H9 (cell line): ENCODE measurements around the gene DSTYK. TPM values are rescaled to one million over a fixed set of nuclear protein-coding genes. Genes with fewer than 3 reads are reported as not detected.

ENCODE experiments used
- DNase-seq: peaks from one replicate; pipeline ENCODE4 v3.0.0-alpha.2; 2017
- H2AFZ ChIP-seq: one replicate; pipeline ENCODE4 v1.6.1; 2013; ENCODE audit warnings: mild to moderate bottlenecking, low read length, control low read depth, moderate library complexity
- H2AK5ac ChIP-seq: 2 replicates; pipeline ENCODE4 v1.6.1; 2013; ENCODE audit warnings: low read length, control low read depth, mixed read lengths; ENCODE audit not compliant: insufficient read length
- H2BK120ac ChIP-seq: one replicate; pipeline ENCODE4 v1.6.1; 2013; ENCODE audit warnings: low read depth, mild to moderate bottlenecking, low read length, control low read depth, inconsistent platforms; ENCODE audit not compliant: poor library complexity, severe bottlenecking
- H2BK12ac ChIP-seq: 2 replicates; pipeline ENCODE4 v1.6.1; 2013; ENCODE audit warnings: low read length, control low read depth, mixed read lengths, low read depth; ENCODE audit not compliant: insufficient read length
- H2BK15ac ChIP-seq: 2 replicates; pipeline ENCODE4 v1.6.1; 2013; ENCODE audit warnings: low read depth, low read length, control low read depth
- H2BK20ac ChIP-seq: one replicate; pipeline ENCODE4 v1.6.1; 2013; ENCODE audit warnings: low read depth, mild to moderate bottlenecking, low read length, control low read depth, inconsistent platforms; ENCODE audit not compliant: poor library complexity, severe bottlenecking
- H2BK5ac ChIP-seq: 2 replicates; pipeline ENCODE4 v1.6.1; 2013; ENCODE audit warnings: low read length, control low read depth, mixed read lengths; ENCODE audit not compliant: insufficient read length
- H3K14ac ChIP-seq: 2 replicates; pipeline ENCODE4 v1.6.1; 2013; ENCODE audit warnings: low read length, control low read depth; ENCODE audit not compliant: insufficient read depth
- H3K18ac ChIP-seq: 2 replicates; pipeline ENCODE4 v1.6.1; 2013; ENCODE audit warnings: low read depth, mild to moderate bottlenecking, mixed read lengths, low read length, control low read depth; ENCODE audit not compliant: insufficient read length
- H3K23ac ChIP-seq: 2 replicates; pipeline ENCODE4 v1.6.1; 2013; ENCODE audit warnings: low read length, control low read depth, mixed read lengths, low read depth; ENCODE audit not compliant: insufficient read length
- H3K23me2 ChIP-seq: 2 replicates; pipeline ENCODE4 v1.6.1; 2013; ENCODE audit warnings: low read depth, mild to moderate bottlenecking, mixed read lengths, low read length, control low read depth; ENCODE audit not compliant: insufficient read length, poor library complexity, severe bottlenecking
- H3K27ac ChIP-seq: 2 replicates; pipeline ENCODE4 v1.5.1; 2013; ENCODE audit warnings: low read length, control low read depth, mixed read lengths, low read depth; ENCODE audit not compliant: insufficient read length
- H3K27me3 ChIP-seq: 2 replicates; pipeline ENCODE4 v1.6.1; 2013; ENCODE audit warnings: low read length, control low read depth, inconsistent platforms; ENCODE audit not compliant: insufficient read depth
- H3K4ac ChIP-seq: 2 replicates; pipeline ENCODE4 v1.6.1; 2013; ENCODE audit warnings: low read depth, mild to moderate bottlenecking, control low read depth, inconsistent platforms, low read length, moderate library complexity
- H3K4me1 ChIP-seq: 2 replicates; pipeline ENCODE4 v1.6.1; 2013; ENCODE audit warnings: low read length, control low read depth, inconsistent platforms; ENCODE audit not compliant: insufficient read depth
- H3K4me2 ChIP-seq: 2 replicates; pipeline ENCODE4 v1.6.1; 2013; ENCODE audit warnings: low read length, control low read depth, mixed read lengths; ENCODE audit not compliant: insufficient read length, insufficient read depth
- H3K56ac ChIP-seq: 2 replicates; pipeline ENCODE4 v1.6.1; 2013; ENCODE audit warnings: low read depth, mild to moderate bottlenecking, mixed read lengths, low read length, control low read depth; ENCODE audit not compliant: insufficient read length
- H3K79me1 ChIP-seq: 2 replicates; pipeline ENCODE4 v1.6.1; 2013; ENCODE audit warnings: low read depth, mild to moderate bottlenecking, moderate library complexity, low read length, control low read depth, inconsistent platforms; ENCODE audit not compliant: insufficient read depth, poor library complexity, severe bottlenecking
- H3K79me2 ChIP-seq: 2 replicates; pipeline ENCODE4 v1.6.1; 2013; ENCODE audit warnings: low read length, control low read depth, inconsistent platforms; ENCODE audit not compliant: insufficient read depth
- H3K9ac ChIP-seq: 2 replicates; pipeline ENCODE4 v1.6.1; 2013; ENCODE audit warnings: low read length, control low read depth, mixed read lengths; ENCODE audit not compliant: insufficient read length; ENCODE audit errors: extremely low read depth
- H3K9me3 ChIP-seq: one replicate; pipeline ENCODE4 v1.6.1; 2013; ENCODE audit warnings: low read depth, low read length, inconsistent platforms; ENCODE audit not compliant: control insufficient read depth
- H3T11ph ChIP-seq: one replicate; pipeline ENCODE4 v1.6.1; 2013; ENCODE audit warnings: mild to moderate bottlenecking, low read length, control low read depth, inconsistent platforms
- H4K20me1 ChIP-seq: one replicate; pipeline ENCODE4 v1.6.1; 2013; ENCODE audit not compliant: control insufficient read depth, insufficient read length, insufficient read depth
- H4K5ac ChIP-seq: 2 replicates; pipeline ENCODE4 v1.6.1; 2013; ENCODE audit warnings: low read depth, mild to moderate bottlenecking, mixed read lengths, low read length, control low read depth; ENCODE audit not compliant: insufficient read length
- H4K8ac ChIP-seq: replicated peaks from 2 replicates; pipeline ENCODE4 v1.6.1; 2013; ENCODE audit warnings: low read length, control low read depth, mixed read lengths, low read depth; ENCODE audit not compliant: insufficient read length
- H4K91ac ChIP-seq: 2 replicates; pipeline ENCODE4 v1.6.1; 2013; ENCODE audit warnings: low read depth, mild to moderate bottlenecking, moderate library complexity, mixed read lengths, low read length, control low read depth; ENCODE audit not compliant: insufficient read length
- H3K27ac Mint-ChIP-seq, 3 experiments: 2 replicates in 2 of 3; 3 replicates in 1 of 3; pipeline ENCODE4 v1.8.0; 2020 to 2021; ENCODE audit warnings: mixed read lengths in 3 of 3, mild to moderate bottlenecking in 1 of 3, moderate library complexity in 1 of 3
- H3K27me3 Mint-ChIP-seq: 2 replicates; pipeline ENCODE4 v1.8.0; 2021; ENCODE audit warnings: low read depth, mild to moderate bottlenecking, moderate library complexity, mixed read lengths
- H3K36me3 Mint-ChIP-seq, 3 experiments: 2 replicates in 2 of 3; 3 replicates in 1 of 3; pipeline ENCODE4 v1.8.0; 2020 to 2021; ENCODE audit warnings: low read depth in 3 of 3, mixed read lengths in 3 of 3; ENCODE audit not compliant: insufficient read depth in 1 of 3
- H3K4me1 Mint-ChIP-seq, 2 experiments: 2 replicates each; pipeline ENCODE4 v1.8.0; 2020; ENCODE audit warnings: mixed read lengths in 2 of 2
- H3K4me3 Mint-ChIP-seq, 2 experiments: 2 replicates in 1 of 2; 3 replicates in 1 of 2; pipeline ENCODE4 v1.8.0; 2020 to 2021; ENCODE audit warnings: mild to moderate bottlenecking in 2 of 2, mixed read lengths in 2 of 2, moderate library complexity in 1 of 2
- H3K9me3 Mint-ChIP-seq, 2 experiments: 2 replicates in 1 of 2; 3 replicates in 1 of 2; pipeline ENCODE4 v1.8.0; 2020; ENCODE audit warnings: mild to moderate bottlenecking in 2 of 2, mixed read lengths in 2 of 2, moderate library complexity in 1 of 2
- WGBS: extraction: QIAGEN DNeasy Blood & Tissue Kit; methylation state at CpG from one replicate; pipeline ENCODE4 v1.1.7; 2013; ENCODE audit warnings: missing lambda C conversion rate, low lambda C conversion rate, mixed read lengths; ENCODE audit not compliant: insufficient read length; ENCODE audit errors: extremely low coverage; 5-methylcytosine and 5-hydroxymethylcytosine counted together
- total RNA-seq: library from RNA; stranded (reverse); gene quantifications from 2 replicates; pipeline ENCODE4 v1.2.1, GENCODE V29; 2021
- TF ChIP-seq, protein P1 (sequence below): fragments of 200-600 bp; sonication (generic); conservative IDR thresholded peaks from 3 replicates; pipeline ENCODE4 v1.8.0; 2021; ENCODE audit warnings: antibody characterized with exemption, mild to moderate bottlenecking

Gene DSTYK
- total RNA-seq, 1 experiment from 2014 or later = 8.5 TPM

DNA sequence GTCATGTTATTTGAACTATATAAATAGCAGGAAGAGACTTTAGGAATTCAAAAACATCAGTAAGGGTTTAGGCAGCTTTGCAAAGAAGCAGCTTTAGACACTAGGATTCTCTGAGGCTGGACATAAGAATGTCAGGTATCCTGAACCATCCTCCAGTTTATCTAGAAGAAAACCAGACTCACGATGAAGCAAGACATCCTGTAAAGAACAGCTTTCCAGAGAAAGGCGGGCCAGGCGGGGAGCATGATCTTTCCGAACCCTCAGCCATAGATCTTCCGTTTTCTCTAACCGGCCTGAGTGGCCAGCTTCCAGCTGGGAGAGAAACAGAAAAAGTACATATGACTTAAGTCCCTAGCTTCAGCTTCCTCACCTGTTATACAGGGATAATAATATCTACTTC lies 50.4 kb downstream of the DSTYK start:
- H4K8ac ChIP-seq = no peak overlapping the region

More for the DNA sequence above, 50.4 kb downstream of the DSTYK start:
- no peak overlapping the region for H3T11ph ChIP-seq
- H3K9me3 ChIP-seq = peaks cover 4% of the 10 kb centered on the region
- H3K18ac ChIP-seq = no peak overlapping the region
- no peak overlapping the region for H3K4ac ChIP-seq
- TF ChIP-seq, protein P1, sequence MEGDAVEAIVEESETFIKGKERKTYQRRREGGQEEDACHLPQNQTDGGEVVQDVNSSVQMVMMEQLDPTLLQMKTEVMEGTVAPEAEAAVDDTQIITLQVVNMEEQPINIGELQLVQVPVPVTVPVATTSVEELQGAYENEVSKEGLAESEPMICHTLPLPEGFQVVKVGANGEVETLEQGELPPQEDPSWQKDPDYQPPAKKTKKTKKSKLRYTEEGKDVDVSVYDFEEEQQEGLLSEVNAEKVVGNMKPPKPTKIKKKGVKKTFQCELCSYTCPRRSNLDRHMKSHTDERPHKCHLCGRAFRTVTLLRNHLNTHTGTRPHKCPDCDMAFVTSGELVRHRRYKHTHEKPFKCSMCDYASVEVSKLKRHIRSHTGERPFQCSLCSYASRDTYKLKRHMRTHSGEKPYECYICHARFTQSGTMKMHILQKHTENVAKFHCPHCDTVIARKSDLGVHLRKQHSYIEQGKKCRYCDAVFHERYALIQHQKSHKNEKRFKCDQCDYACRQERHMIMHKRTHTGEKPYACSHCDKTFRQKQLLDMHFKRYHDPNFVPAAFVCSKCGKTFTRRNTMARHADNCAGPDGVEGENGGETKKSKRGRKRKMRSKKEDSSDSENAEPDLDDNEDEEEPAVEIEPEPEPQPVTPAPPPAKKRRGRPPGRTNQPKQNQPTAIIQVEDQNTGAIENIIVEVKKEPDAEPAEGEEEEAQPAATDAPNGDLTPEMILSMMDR = no peak
- no peaks in the 10 kb centered on the region for H3K27me3 ChIP-seq
- no peaks in the 10 kb centered on the region for H3K79me1 ChIP-seq
- no peak overlapping the region for H3K23ac ChIP-seq
- H3K27ac Mint-ChIP-seq = no peak overlapping the region
- no peak overlapping the region for H2BK15ac ChIP-seq
- WGBS = no CpG with 5 or more reads among the region's 6 CpGs
- no peaks in the 10 kb centered on the region for H3K23me2 ChIP-seq
- H2BK20ac ChIP-seq = no peak overlapping the region
- H3K79me2 ChIP-seq = no peaks in the 10 kb centered on the region
- no peak overlapping the region for H4K91ac ChIP-seq
- no peak for DNase-seq
- no peaks in the 10 kb centered on the region for H3K4me1 Mint-ChIP-seq
- no peak overlapping the region for H3K9ac ChIP-seq
- no peak overlapping the region for H2BK5ac ChIP-seq
- H3K4me1 ChIP-seq = no peaks in the 10 kb centered on the region
- H3K9me3 Mint-ChIP-seq = peaks cover 17 to 18% of the 10 kb centered on the region in 2 experiments
- H3K56ac ChIP-seq = no peak overlapping the region
- H3K4me3 Mint-ChIP-seq = no peak overlapping the region
- H2AK5ac ChIP-seq = no peak overlapping the region
- no peak overlapping the region for H2AFZ ChIP-seq
- peaks cover 65 to 88% (median 82%) of the 10 kb centered on the region in 3 experiments for H3K36me3 Mint-ChIP-seq
- no peak overlapping the region for H4K5ac ChIP-seq
- no peak overlapping the region for H3K4me2 ChIP-seq
- H4K20me1 ChIP-seq = no peaks in the 10 kb centered on the region
- H3K27me3 Mint-ChIP-seq = no peaks in the 10 kb centered on the region
- no peak overlapping the region for H2BK12ac ChIP-seq
- H3K14ac ChIP-seq = no peak overlapping the region
- no peak overlapping the region for H2BK120ac ChIP-seq
- no peak overlapping the region for H3K27ac ChIP-seq
